HG03039 (cell line): ENCODE data around the gene BACE1.
"Not testable (repeated sequence)": the region's sequence is repeated elsewhere in the genome, so short reads cannot be mapped to it uniquely, and the experiment has no call there.

Experiments used
- ATAC-seq: cut with Tn5 transposase; IDR thresholded peaks from one replicate; pipeline ENCODE4 v1.9.1; 2021; ENCODE audit warnings: mild to moderate bottlenecking, moderate library complexity; ENCODE audit not compliant: unreplicated experiment

Gene BACE1

DNA sequence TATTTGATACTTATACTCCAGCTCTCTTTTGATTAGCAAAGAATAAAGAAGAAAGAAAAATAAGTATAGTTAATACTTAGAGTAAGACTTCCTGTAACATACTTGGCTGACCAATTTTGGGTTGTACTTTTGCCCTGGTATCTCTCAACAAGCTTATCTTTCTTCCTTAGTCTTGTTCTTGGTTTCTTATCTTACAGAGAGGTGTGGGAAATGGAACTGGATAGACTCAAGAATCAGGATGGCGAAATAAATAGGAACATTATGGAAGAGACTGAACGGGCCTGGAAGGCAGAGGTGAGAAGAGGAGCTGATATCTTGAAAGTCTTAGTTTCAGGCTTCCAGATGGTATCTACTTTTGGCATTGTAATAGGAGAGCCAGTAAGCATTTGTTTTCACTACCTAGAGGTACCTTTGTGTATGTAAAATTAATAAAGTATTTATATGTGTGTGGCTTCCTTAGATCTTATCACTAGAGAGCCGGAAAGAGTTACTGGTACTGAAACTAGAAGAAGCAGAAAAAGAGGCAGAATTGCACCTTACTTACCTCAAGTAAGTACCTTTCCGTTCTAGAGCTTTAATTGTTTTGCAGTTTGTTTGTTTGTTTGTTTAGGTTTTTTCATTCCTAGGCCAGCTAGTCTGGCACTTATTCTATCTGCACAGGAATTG, 36.2 kb downstream of the BACE1 start:
- ATAC-seq, result no peak

DNA sequence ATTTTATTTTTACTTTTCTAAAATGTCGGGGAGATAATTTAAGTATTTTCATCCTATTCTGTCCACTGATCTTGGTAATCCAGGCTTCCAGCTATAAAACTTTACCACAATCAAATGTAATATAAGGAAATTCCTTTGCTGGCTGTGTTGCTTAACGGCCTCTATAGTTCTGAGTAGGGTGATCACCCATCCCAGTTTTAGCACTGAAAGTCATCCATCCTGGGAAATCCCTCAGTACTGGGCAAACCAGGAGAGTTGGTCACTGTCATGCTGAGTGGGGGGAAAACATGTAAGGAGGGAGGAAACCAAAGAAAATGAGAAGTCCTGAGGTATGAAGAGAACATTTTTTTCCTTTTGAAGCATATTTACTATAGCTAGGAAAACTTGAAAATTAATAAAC, 37.7 kb downstream of the BACE1 start:
- no peak for ATAC-seq

- no peak for ATAC-seq
Observed at GRCh38 chr11:117273550-117274289, 42.3 kb downstream of the BACE1 start.

DNA sequence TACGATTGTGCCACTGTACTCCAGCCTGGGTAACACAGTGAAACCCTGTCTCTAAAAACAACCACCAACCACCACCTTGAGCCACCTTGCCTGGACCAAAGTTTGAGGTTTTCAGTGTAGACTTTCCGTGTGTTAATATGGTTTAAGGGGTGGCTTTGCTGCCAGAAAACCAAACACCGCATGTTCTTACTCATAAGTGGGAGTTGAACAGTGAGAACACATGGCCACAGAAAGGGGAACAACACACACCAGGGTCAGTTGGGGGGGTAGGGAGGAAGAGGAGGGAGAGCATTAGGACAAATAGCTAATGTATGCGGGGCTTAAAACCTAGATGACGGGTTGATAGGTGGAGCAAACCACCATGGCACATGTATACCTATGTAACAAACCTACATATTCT, 43.9 kb downstream of the BACE1 start:
- ATAC-seq, result not testable (repeated sequence)

- no peak for ATAC-seq
Observed at GRCh38 chr11:117271208-117271607, 44.8 kb downstream of the BACE1 start.

DNA sequence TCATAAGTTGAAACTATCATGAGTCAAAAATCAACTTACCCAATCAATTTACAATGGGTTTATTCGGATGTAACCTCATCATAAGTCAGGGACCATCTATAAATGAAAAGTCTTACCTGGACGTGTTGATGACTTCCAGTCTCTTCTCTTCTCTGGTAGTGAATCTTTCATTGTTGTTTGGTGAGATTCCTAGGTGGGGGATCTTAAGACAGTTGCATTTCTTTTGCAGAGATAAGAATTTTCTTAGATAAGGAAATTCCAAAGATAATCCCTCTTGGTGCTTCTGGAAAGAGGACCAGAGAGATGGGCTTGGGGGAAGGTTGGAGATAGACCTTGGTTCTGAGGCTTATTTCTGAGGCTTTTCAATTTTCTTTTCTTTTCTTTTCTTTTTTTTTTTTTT, 46.2 kb downstream of the BACE1 start:
- ATAC-seq, result no peak

GRCh38 chr11:117265745-117266144, 50.3 kb downstream of the BACE1 start:
- no peak for ATAC-seq

GRCh38 chr11:117264624-117265323, 51.3 kb downstream of the BACE1 start:
- not testable (repeated sequence) for ATAC-seq

DNA sequence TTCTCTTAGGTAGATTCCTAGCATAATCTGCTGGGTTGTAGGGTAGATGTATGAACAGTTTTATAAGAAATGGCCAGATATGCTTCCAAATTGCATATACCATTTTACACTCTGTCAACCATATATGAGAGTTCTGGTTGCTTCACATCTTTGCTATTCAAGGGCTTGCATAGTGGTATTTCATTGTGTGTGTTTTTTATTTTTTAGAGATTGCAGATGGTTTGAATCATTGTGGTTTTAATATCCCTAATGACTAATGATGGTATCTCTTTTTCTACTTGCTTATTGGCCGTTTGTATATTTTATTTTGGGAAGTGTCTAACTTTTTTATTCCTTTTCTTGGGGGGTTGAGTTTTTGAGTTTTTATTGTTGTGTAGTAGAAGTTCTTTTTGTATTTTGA, 56.6 kb downstream of the BACE1 start:
- no peak for ATAC-seq

DNA sequence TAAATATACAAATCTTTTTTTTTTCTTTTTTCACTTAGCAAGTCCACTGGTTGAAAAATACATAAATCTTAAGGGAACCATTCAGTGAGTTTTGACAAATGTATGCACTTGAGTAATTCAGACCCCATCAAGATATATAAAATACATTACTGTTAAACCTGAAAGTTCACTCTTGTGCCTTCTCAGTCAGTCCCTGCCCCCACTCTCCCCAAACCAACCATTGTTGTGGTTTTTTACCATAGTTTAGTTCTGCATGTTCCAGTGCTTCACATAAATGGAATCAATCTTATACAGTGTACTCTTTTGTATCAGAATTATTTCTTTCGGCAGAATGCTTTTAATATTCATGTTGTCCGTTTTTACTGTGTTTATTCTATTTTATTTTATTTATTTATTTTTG, 57.5 kb downstream of the BACE1 start:
- no peak for ATAC-seq

DNA sequence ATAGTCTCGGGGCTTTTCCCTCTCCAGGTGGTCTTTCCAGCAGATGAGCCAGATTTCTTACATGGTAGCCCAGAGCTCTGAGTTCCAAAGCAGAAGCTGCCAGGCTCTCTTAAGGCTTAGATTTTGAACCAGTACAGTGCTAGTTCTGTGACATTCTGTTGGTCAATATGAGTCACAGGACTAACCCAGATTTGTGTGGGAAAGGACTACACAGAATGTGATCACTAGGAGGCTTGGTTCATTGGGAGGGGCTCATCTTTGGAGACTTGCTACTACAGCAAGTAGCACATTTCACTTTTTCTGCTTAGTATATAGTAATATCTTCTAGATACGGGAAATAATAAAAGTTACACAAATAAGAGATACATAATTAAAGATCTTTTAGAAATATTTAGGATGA, 59.5 kb downstream of the BACE1 start:
- no peak for ATAC-seq

DNA sequence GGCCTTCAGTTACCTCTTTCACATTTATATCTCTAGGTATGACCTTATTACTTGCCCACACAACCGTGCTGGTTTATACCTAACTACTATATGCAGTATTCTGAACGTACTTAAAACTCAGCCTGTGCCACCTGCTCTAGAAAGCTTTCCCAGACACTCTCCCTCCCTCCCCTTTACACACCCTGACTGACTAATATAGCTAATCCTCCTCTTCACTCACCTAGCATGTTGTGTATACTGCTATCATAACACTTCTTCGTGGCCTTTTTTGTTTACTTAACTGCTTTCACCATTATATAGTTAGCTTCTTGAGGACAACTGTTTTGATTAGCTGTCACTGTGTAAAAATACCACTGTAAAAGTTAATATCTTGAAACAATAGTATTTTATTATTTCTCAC, 60.1 kb downstream of the BACE1 start:
- no peak for ATAC-seq

GRCh38 chr11:117251506-117251905, 64.5 kb downstream of the BACE1 start:
- ATAC-seq, result no peak

- ATAC-seq, result no peak
Observed at GRCh38 chr11:117249571-117249970, 66.5 kb downstream of the BACE1 start.

- no peak for ATAC-seq
Observed at GRCh38 chr11:117248341-117248740, 67.7 kb downstream of the BACE1 start.

DNA sequence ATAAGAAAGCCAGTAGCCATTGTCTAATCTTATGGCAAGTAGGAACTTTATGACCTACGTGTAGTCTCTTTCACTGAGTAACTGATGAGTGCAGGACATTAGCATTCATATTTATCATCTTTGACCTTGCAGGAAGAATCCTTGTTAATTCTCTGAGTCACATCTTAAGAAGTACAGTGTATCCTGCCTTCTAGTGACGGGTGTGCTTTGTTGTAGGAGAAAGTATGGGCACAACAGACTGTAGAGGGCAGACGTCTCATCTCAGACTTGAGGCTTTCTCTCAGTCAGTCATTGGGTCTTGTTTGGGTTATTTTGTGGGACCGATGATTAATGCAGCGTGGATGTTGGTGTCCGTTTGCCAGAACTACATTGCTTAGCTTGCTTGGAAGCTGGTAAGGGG, 76.8 kb downstream of the BACE1 start:
- no peak for ATAC-seq

DNA sequence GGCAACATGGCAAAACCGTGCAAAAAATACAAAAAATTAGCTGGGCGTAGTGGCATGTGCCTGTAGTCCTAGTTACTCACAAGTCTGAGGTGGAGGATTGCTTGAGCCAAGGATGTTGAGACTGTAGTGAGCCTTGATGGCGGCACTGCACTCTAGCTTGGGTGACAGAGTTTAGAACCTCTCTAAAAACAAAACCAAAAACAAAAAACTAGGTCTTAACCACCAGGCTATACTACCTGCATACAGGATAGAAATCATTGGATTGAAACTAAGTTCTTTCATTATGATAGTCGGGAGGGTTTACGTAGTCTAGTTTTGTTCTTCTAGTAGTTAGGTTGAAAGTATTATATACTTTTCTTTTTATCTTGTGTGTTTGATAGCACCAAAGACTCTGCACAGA, 77.8 kb downstream of the BACE1 start:
- ATAC-seq, result no peak
